Measurements from ENCODE around the gene MTOR. TPM values are rescaled to one million over a fixed set of nuclear protein-coding genes. Genes with fewer than 3 reads are reported as not detected.

The MTOR gene
- total and polyA plus RNA-seq, 2 experiments from 2014 or later = 17.2 to 37.7 TPM

DNA sequence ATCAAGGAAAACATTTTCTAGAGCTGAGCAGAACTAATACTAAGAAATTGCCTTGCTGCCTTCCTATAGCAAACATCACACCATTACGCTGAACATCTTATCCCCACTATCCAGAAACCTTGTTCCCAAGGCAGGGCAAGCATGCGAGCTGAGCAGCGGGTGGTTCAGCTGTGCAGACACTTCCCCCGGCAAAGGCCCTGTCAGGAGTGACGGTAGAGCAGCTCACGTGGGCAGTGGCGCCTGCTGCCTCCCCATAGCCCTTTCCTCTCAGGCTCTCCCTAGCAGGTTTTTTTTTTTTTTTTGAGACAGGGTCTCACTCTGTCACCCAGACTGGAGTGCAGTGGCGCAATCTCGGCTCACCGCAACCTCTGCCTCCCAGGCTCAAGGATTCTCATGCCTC, 86.9 kb downstream of the MTOR start:
- WGBS (ENCODE audit: low lambda C conversion rate, missing lambda C conversion rate) = 93% methylated on average over 10 of the region's 10 CpGs
- no peak overlapping the region for H2AFZ ChIP-seq

DNA sequence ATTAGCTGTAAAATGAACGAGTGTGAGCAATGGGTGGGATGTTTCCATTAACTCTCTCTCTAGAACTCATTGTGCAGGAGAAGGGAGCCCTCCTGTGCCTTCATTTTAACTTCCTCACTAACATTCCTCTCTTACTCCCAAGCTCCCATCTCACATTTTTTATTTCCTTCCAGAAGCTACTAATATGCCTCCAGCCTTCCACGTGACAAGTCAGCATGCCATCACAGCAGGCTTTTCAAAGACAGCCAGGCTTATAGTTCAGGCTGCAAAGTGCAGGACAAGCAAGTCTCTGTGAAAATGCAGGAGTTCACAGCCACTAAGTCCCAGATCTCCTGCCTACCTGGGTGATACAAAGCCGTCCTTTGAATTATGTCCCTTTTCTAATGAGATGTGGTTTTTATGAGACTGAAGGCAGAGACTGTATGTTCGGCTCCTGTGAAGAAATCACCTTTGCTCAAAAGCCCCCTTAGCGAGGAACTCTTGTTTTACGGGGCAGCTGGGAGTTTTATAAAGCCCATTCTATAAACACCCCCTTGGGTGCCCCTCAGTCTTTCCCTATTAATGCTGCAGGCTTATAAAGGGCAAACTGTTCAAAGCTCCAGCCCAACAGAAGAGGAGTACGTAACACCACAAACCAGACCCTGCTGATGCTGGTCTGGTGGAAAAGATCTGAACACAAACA, 87.9 kb downstream of the MTOR start:
- no peak overlapping the region for H3K4me2 ChIP-seq
- DNase-seq (ENCODE audit: low spot score) = peak; percentile 21
- H3K79me2 ChIP-seq = no peaks in the 10 kb centered on the region
- no peaks in the 10 kb centered on the region for H3K27me3 ChIP-seq
- no peak for TF ChIP-seq EZH2 (IDR thresholded peaks at IDR 0.05; ENCODE audit: borderline replicate concordance)
- TF ChIP-seq, protein P1, sequence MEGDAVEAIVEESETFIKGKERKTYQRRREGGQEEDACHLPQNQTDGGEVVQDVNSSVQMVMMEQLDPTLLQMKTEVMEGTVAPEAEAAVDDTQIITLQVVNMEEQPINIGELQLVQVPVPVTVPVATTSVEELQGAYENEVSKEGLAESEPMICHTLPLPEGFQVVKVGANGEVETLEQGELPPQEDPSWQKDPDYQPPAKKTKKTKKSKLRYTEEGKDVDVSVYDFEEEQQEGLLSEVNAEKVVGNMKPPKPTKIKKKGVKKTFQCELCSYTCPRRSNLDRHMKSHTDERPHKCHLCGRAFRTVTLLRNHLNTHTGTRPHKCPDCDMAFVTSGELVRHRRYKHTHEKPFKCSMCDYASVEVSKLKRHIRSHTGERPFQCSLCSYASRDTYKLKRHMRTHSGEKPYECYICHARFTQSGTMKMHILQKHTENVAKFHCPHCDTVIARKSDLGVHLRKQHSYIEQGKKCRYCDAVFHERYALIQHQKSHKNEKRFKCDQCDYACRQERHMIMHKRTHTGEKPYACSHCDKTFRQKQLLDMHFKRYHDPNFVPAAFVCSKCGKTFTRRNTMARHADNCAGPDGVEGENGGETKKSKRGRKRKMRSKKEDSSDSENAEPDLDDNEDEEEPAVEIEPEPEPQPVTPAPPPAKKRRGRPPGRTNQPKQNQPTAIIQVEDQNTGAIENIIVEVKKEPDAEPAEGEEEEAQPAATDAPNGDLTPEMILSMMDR (IDR thresholded peaks at IDR 0.05; ENCODE audit: poor library complexity) = peak; percentile 5
- TF ChIP-seq EZH2phosphoT487 (IDR thresholded peaks at IDR 0.05; ENCODE audit: low read depth, severe bottlenecking, unreplicated experiment) = no peak
- H3K27ac ChIP-seq = peak overlapping the region; percentile 46
- H3K9me3 ChIP-seq (ENCODE audit: low read depth) = no peaks in the 10 kb centered on the region
- no peak overlapping the region for H3K4me3 ChIP-seq
- no peaks in the 10 kb centered on the region for H3K9me2 ChIP-seq (replicated peaks; ENCODE audit: insufficient read depth)
- H3K4me1 ChIP-seq (ENCODE audit: insufficient read depth) = peaks cover 17% of the 10 kb centered on the region
- WGBS (ENCODE audit: low lambda C conversion rate, missing lambda C conversion rate) = 52% methylated on average over 7 of the region's 7 CpGs
- no peak overlapping the region for H2AFZ ChIP-seq
- no peaks in the 10 kb centered on the region for H4K20me1 ChIP-seq (ENCODE audit: insufficient read depth, poor library complexity, severe bottlenecking)
- no peaks in the 10 kb centered on the region for H3K36me3 ChIP-seq (replicated peaks; ENCODE audit: insufficient read depth, low read depth)

More for the DNA sequence above, 86.9 kb downstream of the MTOR start:
- Histone ChIP-seq H3K4me2 (no peak overlapping the region), H3K4me3 (no peak overlapping the region), H3K4me1 (ENCODE audit: insufficient read depth) (peaks cover 18% of the 10 kb centered on the region), H4K20me1 (ENCODE audit: insufficient read depth, poor library complexity, severe bottlenecking) (no peaks in the 10 kb centered on the region), H3K9me2 (replicated peaks; ENCODE audit: insufficient read depth) (no peaks in the 10 kb centered on the region), H3K27me3 (no peaks in the 10 kb centered on the region), H3K79me2 (no peaks in the 10 kb centered on the region), H3K36me3 (replicated peaks; ENCODE audit: insufficient read depth, low read depth) (no peaks in the 10 kb centered on the region), H3K27ac (no peak overlapping the region), H3K9me3 (ENCODE audit: low read depth) (no peaks in the 10 kb centered on the region)
- TF ChIP-seq, protein P1 (IDR thresholded peaks at IDR 0.05; ENCODE audit: poor library complexity) = no peak
- TF ChIP-seq EZH2 (IDR thresholded peaks at IDR 0.05; ENCODE audit: borderline replicate concordance) = no peak
- TF ChIP-seq EZH2phosphoT487 (IDR thresholded peaks at IDR 0.05; ENCODE audit: low read depth, severe bottlenecking, unreplicated experiment) = no peak
- DNase-seq (ENCODE audit: low spot score) = no peak

DNA sequence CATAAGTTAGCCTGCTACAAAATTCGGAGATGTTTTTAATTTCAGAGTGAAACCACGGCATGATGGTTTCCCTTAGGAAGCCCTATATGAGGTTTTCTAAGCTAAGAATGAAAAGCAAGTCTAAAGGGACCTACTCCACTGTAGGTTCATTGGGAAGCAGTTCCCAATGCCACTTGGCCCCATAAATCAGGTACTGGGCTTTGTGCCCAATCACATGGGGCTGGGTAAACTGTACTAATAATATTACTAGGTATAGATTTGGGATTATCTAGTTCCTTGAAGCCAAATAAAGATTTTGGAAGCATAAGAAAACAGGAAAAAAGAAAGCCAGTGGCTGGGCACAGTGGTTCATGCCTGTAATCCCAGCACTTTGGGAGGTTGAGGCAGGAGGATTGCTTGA, 92.2 kb downstream of the MTOR start:
- no peak overlapping the region for H3K4me3 ChIP-seq
- no peak for DNase-seq (ENCODE audit: low spot score)
- 93% methylated on average over 2 of the region's 2 CpGs for WGBS (ENCODE audit: low lambda C conversion rate, missing lambda C conversion rate)
- no peaks in the 10 kb centered on the region for H3K79me2 ChIP-seq
- no peak for TF ChIP-seq EZH2 (IDR thresholded peaks at IDR 0.05; ENCODE audit: borderline replicate concordance)
- TF ChIP-seq, protein P1 (IDR thresholded peaks at IDR 0.05; ENCODE audit: poor library complexity) = no peak
- no peak for TF ChIP-seq EZH2phosphoT487 (IDR thresholded peaks at IDR 0.05; ENCODE audit: low read depth, severe bottlenecking, unreplicated experiment)
- H3K36me3 ChIP-seq (replicated peaks; ENCODE audit: insufficient read depth, low read depth) = no peaks in the 10 kb centered on the region
- peaks cover 13% of the 10 kb centered on the region for H3K4me1 ChIP-seq (ENCODE audit: insufficient read depth)
- no peaks in the 10 kb centered on the region for H3K9me3 ChIP-seq (ENCODE audit: low read depth)
- no peak overlapping the region for H3K27ac ChIP-seq
- H3K9me2 ChIP-seq (replicated peaks; ENCODE audit: insufficient read depth) = no peaks in the 10 kb centered on the region
- no peaks in the 10 kb centered on the region for H4K20me1 ChIP-seq (ENCODE audit: insufficient read depth, poor library complexity, severe bottlenecking)
- H2AFZ ChIP-seq = no peak overlapping the region
- H3K4me2 ChIP-seq = no peak overlapping the region
- H3K27me3 ChIP-seq = no peaks in the 10 kb centered on the region
